GM19351 (cell line): ENCODE data around the gene TRPV4.

ENCODE experiments used
- ATAC-seq: cut with Tn5 transposase; IDR thresholded peaks from one replicate; pipeline ENCODE4 v1.9.1; 2021; ENCODE audit warnings: mild to moderate bottlenecking, moderate library complexity; ENCODE audit not compliant: unreplicated experiment

The TRPV4 gene

GRCh38 chr12:109808876-109809646, 24.1 kb downstream of the TRPV4 start:
- no peak for ATAC-seq

GRCh38 chr12:109807954-109808643, 25.1 kb downstream of the TRPV4 start:
- ATAC-seq: no peak

GRCh38 chr12:109804820-109805761, 28.1 kb downstream of the TRPV4 start:
- ATAC-seq: no peak

- no peak for ATAC-seq
Observed at GRCh38 chr12:109803678-109804077, 29.5 kb downstream of the TRPV4 start.

DNA sequence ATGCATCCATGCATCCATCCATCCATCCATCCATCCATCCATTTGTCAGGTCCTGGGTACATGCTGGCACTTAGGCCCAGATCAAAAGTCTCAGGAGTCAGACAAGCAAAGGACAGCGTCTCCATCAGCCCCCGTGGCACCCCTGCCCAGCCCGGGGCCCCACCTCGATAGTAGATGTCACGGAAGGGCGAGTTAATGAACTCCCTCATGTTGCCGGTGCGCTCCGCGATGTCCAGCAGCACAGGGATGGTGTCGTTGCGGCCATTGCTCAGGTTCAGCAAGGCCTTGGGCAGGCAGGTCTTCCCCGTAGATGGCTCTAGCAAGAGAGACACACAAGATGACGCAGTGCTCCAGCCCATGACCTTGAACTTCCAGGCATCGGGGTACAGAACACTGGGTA, 30.4 kb downstream of the TRPV4 start:
- ATAC-seq: no peak

- no peak for ATAC-seq
Observed at GRCh38 chr12:109800536-109800935, 32.7 kb downstream of the TRPV4 start.

- no peak for ATAC-seq
Observed at GRCh38 chr12:109798691-109799090, 34.5 kb downstream of the TRPV4 start.

DNA sequence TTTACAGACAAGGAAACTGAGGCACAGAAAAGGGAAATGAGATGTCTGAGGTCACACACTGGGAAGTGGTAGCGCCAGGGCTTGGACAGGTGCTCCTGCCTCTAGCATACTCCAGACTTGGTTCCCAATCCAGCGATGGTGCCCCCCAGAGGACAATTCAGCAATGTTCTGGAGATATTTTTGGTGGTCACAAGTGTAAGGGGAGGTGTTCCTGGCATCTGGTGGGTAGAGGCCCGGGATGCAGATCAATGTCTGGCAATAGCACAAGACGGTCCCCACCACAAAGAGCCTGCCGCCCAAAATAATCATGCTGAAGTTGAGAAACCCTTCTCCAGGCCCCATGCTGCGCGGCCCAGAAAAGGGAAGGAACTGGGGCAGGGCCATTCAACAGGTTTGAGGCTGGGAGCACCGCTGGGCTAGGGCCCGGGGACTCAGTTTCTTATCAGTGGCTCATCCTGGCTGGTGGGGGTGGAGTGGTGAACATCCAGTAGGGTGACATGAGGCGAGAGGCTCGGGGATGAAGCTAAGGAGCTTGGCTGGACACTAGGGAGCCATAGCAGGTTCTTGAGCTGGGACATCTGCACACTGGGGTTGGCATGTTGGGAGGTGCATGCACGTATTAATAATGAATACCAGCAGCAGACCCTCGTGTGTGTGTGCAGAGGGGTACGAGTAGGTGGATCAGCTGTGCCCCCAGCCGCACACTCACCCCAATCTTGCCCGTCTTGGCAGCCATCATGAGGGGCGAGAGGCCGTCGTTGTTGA, 35.1 kb downstream of the TRPV4 start:
- ATAC-seq: no peak

DNA sequence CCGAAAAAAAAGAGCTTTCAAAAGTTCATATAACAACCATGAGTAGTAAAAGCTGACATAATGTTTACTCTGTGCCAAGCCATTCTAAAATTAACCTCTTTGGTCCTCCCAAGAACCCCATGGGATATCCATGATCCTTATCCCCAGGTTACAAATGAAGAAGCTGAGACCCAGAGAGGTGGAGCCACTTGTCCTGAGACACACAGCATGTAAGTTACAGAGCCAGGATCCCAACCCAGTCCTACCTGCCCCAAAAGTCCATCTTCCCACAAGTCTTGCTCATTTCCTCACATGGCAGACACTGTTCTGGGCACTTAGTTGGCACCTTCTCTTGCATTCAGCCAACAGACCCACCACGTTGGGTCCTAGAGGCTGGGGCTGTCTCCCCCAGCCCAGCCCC, 37.1 kb downstream of the TRPV4 start:
- no peak for ATAC-seq

DNA sequence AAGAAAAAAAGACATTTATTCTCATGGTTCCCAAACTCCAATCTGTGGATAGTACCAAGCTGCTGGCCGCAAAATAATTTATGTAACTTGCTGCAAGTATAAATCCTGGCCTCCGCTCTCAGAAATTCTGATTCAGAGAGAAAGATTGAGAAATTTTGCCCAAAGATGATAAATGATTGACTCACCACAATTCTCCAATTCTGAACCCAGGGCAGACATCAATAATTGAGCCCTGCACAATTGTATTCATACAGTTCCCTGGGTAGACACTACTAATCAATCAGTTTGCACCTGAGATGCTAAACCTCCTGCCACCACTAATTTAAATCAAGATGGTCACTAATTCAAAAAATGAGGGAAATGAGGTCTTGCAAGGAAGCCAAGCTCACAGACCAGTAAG, 38.2 kb downstream of the TRPV4 start:
- ATAC-seq: no peak

GRCh38 chr12:109793826-109794501, 39.2 kb downstream of the TRPV4 start:
- no peak for ATAC-seq

DNA sequence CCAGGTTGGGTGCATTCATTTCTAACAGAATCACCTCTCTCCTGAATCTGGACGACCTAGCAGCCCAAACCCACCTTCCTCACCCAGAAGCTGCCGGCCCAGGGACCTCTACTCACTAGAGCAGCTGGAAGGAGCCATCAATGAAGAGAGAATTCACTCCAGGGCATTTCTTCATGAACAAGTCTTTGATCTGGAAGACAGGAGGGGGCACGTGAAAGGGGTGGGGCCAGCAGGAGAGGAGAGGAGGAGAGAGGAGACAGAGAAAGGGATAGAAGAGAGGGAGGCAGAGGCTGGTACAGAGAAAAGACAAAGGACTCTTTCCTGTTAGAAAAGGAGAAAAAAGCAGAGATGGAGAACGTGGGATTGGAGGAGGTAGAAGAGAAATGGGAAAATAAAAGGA, 39.8 kb downstream of the TRPV4 start:
- no peak for ATAC-seq

- no peak for ATAC-seq
Observed at GRCh38 chr12:109792992-109793391, 40.2 kb downstream of the TRPV4 start.

DNA sequence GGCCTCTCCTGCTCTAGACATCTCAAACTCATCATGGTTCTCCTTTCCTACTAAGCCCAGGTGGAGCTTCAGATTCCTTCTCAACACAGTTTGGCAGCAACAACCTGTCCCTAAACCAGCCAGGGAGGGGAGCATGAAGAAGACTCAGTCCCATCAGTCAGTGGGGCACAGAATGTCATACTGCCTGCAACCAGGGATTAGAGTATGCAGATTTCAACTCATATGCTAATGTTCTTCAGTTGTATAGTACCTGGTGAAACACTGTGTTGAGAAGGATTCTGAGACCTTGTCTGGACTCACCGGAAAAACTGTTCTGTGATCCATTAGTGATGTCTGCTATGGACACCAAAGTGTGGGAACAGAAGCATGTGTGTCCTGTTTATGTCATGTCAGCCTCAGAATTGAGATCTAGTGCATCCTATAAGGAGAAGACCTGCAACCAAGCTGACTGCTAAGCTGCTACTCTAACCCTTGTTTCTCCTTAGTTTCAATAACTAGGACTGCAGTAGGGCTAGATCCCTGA, 43.6 kb downstream of the TRPV4 start:
- ATAC-seq: no peak

DNA sequence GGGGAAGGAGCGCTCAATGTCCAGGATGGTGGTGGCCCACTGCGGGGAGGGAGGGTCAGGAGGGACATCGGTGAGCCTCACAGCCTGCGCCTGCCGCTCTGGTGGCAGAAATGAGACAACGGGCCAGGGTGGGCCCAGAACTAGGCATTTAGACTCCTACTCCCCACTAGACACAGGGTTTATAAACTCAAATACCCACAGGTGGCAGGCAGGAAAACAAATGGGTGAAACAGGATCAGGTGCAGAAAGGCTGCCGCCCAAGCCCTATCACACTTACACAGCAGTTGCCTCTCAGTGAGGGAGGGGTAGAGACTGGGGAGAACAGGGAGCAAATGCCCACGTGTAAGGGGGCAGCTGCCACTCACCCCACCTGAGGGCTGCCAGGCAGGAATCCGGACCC, 46.4 kb downstream of the TRPV4 start:
- ATAC-seq: no peak

DNA sequence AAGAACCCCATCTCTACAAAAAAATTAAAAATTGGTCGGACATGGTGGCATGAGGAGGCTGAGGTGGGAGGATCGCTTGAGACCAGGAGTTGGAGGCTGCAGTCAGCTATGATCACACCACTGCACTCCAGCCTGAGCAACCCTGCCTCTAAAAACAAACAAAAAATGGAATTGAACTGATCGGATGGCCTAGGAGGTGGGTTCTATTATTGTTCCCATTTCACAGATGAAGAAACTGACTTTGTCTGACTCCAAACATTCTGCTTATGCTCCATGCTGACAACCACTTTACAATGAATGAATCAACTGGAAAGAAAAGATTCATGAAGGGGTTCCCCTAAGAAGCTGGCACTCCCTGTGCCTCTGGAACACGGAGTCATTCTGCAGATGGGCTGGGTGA, 47.3 kb downstream of the TRPV4 start:
- no peak for ATAC-seq

- no peak for ATAC-seq
Observed at GRCh38 chr12:109783965-109784244, 49.3 kb downstream of the TRPV4 start.

DNA sequence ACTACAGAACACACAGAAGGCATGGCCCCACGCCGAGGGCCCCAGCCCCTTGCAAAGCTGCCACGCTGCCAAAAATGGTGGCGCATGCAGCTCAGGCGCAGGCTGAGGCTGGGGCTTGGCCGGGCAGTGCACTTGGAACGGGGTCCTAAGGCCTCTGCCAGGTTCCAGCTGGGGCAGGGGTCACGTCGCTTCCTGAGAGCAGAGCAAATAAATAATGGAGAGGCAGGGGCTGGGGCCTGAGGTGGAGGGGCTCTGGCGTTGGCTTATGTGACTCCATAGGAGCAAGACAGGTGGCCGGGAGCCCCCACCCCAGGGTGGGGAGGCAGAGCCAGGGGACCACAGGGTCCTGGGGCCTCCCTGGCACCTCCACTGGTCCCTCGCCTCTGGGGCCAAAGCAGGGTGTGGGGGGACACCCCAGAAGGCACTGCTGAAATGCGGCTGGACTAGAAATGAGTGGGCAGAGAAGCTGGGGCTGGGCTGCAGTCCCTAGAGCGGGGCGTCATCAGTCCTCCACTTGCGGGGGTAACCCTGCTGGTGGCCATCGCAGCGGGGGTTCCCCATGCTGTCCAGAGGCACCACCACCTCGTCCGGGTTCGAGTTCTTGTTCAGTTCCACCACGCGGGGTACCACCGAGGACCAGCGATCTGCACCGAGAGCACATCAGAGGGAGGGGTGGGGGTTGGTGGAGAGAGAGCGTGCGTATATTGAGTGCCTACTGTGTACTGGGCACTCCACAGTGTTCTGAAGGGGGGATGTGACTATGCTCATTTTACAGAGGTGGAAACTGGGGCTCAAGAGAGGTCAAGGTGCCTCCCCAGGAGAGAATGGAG, 49.8 kb downstream of the TRPV4 start:
- no peak for ATAC-seq

- no peak for ATAC-seq
Observed at GRCh38 chr12:109782326-109782703, 50.9 kb downstream of the TRPV4 start.
